Superior temporal gyrus (tissue), 1 donor: ENCODE results near the gene S100A13.

Experiments used
- DNase-seq: peaks from one replicate; pipeline ENCODE4 v3.0.0-alpha.2; 2016; ENCODE audit errors: extremely low spot score

The S100A13 gene

DNA sequence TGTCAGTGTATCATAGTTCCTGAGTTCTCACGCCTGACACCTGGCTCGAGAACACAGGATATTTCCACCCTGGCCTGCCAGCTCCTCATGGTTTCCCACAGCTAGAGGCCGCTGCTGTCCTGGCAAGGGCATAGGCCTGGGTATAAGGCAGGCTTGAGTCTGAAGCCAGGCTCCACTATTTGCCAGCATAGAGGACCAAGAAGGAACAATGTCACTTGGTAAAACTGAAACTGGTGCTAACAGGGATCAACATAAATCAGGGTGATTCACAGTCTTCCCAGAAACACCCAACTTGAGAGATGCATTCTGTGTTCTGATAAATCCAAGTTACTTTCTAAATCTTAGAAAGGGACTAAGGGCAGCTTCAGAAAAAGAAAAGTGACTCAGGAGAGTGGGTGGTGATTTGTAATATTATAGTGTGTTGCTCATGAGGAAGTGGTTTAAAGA, 54.7 kb downstream of the S100A13 start:
- DNase-seq, result peak; percentile 89

DNA sequence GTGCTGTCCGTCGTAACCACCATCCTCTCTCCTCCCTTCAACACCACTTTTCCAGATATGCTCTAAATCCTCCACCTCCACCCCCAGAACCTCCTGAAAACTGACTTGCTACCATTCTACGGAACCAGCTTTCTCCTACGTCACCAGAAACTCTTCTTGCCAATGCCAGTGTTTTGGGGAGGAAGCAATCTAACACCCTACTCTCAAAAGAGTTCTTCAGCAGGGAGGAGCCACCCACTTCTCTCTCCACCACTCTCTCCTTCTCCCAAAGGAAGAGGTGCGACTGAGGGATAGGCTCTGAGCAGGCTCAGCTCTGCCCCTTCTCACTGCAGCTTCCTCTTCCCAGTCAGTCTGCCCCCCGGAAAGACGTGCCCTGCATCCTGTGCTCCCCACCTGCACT, 55.6 kb downstream of the S100A13 start:
- DNase-seq, result no peak

DNA sequence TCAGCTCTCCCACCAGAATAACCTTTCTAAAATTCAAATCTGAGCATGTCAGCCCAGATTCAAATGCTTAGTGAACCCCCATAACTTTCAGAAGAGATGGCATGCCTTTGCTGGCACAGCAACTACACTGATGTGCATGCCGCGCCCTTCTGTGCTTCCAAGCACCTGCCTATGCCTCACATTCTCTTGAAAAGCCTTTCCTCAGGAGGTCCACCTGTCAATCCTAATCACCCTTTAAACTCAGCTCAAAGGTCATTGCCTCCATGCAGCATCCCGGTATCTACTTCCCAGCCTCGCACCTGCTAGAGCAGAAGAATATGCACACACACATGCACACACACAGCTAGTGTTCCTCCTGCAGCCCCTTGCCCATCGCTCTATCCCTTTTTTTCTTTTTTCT, 56.4 kb downstream of the S100A13 start:
- DNase-seq, result no peak

DNA sequence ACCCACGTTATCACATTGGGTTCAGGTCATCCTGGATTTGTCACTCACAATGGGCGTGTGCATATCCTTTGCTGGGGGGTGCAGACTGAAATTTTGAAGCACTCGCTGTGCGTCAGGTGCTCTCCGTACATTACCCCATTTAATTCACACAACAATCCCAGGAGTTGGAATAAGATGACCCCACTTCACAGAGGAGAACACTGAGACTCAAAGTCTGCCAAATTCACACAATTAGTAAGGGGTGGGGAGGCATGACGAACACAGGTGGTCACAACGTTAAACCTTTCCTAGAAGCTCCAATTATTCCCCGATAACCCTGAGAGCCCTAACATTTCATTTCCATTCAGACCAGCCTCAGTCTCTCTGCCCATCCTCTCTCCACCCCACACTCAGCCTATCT, 57.8 kb downstream of the S100A13 start:
- no peak for DNase-seq
